Retinal pigment epithelial cell (primary cell): Measurements from ENCODE around the gene CFAP57.
"Not testable (repeated sequence)": the region's sequence is repeated elsewhere in the genome, so short reads cannot be mapped to it uniquely, and the experiment has no call there.

Experiments
- DNase-seq: peaks from one replicate; pipeline ENCODE4 v3.0.0-alpha.2; 2010; ENCODE audit warnings: low read depth
- H3K4me3 ChIP-seq: 2 replicates; pipeline ENCODE4 v1.5.1; 2011; ENCODE audit warnings: mild to moderate bottlenecking, low read length, control low read depth, moderate library complexity
- TF ChIP-seq, protein P1 (sequence below): conservative IDR thresholded peaks from 2 replicates; pipeline ENCODE4 v1.5.1; 2011; ENCODE audit warnings: low read depth, low read length, control low read depth, inconsistent platforms

CFAP57 gene

GRCh38 chr1:43135857-43136781 lies 36.0 kb upstream of the CFAP57 start:
- TF ChIP-seq, protein P1, sequence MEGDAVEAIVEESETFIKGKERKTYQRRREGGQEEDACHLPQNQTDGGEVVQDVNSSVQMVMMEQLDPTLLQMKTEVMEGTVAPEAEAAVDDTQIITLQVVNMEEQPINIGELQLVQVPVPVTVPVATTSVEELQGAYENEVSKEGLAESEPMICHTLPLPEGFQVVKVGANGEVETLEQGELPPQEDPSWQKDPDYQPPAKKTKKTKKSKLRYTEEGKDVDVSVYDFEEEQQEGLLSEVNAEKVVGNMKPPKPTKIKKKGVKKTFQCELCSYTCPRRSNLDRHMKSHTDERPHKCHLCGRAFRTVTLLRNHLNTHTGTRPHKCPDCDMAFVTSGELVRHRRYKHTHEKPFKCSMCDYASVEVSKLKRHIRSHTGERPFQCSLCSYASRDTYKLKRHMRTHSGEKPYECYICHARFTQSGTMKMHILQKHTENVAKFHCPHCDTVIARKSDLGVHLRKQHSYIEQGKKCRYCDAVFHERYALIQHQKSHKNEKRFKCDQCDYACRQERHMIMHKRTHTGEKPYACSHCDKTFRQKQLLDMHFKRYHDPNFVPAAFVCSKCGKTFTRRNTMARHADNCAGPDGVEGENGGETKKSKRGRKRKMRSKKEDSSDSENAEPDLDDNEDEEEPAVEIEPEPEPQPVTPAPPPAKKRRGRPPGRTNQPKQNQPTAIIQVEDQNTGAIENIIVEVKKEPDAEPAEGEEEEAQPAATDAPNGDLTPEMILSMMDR, result no peak
- no peak overlapping the region for H3K4me3 ChIP-seq
- DNase-seq, result no peak

DNA sequence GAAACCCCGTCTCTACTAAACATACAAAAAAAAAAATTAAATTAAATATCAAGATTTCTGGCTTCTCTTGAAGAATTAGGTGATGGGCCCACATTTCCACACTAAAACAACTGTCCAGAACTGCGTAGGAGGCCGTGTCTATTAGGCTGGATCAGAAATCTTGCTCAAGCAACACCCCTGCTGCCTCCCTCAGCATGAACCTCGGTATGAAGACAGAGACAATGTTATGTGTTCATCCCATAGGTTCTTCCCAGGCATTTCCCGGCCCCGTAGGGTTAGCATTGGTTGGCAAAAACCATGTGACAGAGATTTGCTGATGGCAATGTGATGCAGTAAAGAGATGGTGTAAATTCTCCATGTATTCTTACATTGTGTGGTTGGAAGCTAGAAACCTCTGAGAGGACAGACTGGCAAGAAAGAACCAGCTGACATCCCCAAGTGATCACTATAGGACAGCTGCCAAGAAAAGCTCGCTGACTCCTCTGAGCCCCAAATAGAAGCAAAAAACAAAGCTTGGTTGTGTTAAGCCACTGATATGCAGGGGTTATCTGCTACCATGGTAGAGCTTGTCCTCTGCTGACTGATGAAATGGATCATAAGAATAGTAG lies 34.6 kb upstream of the CFAP57 start:
- TF ChIP-seq, protein P1, result no peak
- no peak for DNase-seq
- no peak overlapping the region for H3K4me3 ChIP-seq

- DNase-seq, H3K4me3 ChIP-seq: not testable (repeated sequence)
Measured at GRCh38 chr1:43139295-43139694, 32.8 kb upstream of the CFAP57 start.

DNA sequence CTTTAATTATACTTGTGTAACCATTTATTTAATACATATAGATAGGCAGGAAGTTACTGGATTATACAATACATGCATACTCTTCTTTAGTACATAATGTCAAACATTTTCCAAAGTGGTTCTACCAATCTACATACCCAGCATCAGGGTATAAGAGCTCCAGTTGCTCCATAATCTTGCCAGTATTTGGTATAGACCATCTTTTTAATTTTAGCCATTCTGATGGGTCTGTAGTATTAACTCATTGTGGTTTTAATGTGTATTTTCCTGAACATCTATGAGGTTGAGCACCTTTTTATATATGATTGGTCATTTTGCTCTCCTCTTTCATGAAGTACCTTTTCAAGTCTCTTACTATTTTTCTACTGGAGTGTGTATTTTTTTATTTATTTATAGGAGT lies 32.1 kb upstream of the CFAP57 start:
- no peak overlapping the region for H3K4me3 ChIP-seq
- TF ChIP-seq, protein P1, result no peak
- DNase-seq, result no peak

DNA sequence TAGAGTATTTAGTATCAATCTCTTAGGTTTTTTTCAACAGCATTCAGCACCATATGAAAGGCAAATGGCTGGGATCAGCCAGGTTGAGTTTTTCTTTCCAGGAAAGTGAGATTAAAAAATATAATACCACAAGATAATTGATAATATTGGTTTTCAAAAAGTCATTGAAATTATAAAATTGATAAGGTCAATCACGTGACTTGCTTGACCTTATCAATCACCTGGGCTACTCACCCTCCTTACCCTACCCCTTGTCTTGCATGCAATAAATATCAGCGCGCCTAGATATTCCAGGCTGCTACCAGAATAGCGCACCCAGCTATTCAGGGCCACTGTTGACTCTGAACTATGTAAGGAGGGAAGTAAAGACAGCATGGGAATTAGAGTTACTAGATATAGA lies 31.5 kb upstream of the CFAP57 start:
- no peak for DNase-seq
- TF ChIP-seq, protein P1, result no peak
- no peak overlapping the region for H3K4me3 ChIP-seq

DNA sequence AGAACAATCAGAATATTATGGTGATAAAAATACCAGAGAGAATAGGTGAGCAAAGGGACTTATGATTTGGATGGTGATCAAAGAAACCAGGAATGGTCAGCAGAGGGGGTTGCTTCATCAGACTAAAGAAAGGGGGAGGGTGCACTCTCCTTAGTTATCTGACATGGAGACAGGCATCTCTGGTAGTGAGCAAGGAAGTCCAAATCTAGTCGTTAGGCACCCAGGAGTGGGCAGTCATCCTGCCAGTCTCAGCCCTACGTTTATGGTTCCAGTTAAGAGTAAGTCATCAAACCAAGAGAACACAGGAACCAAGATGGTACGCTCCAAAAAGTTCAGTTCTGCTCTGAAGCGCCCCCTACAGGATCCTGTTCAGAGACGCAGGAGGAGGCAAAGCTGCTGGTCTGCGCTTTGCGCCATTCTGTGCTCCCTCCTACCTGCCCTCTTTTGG lies 28.7 kb upstream of the CFAP57 start:
- H3K4me3 ChIP-seq, result no peak overlapping the region
- no peak for DNase-seq
- TF ChIP-seq, protein P1, result peak; percentile 44

DNA sequence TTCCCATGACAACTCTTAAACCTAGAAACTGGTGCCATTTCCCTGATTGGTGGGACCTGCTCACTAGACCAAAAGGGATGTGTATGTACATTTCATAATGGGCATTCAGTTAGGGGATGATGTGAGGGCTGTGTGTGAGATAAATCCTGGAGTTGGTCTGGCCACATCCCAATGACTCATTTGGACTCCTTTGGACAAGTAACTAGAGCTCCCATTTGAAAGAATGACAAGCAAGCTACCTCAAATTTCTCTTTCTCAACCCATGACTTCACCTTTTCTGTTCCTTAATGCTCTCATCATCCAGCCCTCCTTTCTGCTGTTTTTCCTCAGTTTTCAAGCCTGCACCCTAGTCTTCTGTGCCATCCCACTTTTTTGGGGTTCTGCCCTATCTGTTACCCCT lies 27.9 kb upstream of the CFAP57 start:
- TF ChIP-seq, protein P1, result no peak
- H3K4me3 ChIP-seq, result no peak overlapping the region
- no peak for DNase-seq
